ENCODE data around the gene STRN4. TPM values are rescaled to one million over a fixed set of nuclear protein-coding genes. Genes with fewer than 3 reads are reported as not detected.

STRN4 gene
- total and polyA plus RNA-seq, 2 donors (not counting 1 experiment from before 2014, with no cell fraction given), result 111 to 112 TPM

GRCh38 chr19:46720503-46721239, 25.6 kb downstream of the STRN4 start:
- POLR2A ChIA-PET, result interaction anchor here (0.6 kb wide), 1 partner anchor 12 kb away, joined by 13 read pairs; no protein-coding TSS in a partner anchor
- Histone ChIP-seq H4K20me1 (ENCODE audit: control insufficient read depth, insufficient read depth, low read length, poor library complexity, severe bottlenecking) (peaks cover 10% of the 10 kb centered on the region), H2AFZ (ENCODE audit: insufficient read depth, low read depth, low read length, poor library complexity, severe bottlenecking) (no peak overlapping the region), H3K36me3 (replicated peaks in 1 of 2; ENCODE audit: control extremely low read depth in 1 of 2, control insufficient read depth in 1 of 2, extremely low read depth in 1 of 2, insufficient read depth in 2 of 2, low read length in 1 of 2) (peaks cover 0 to 51% of the 10 kb centered on the region in 2 experiments), H3K9ac (ENCODE audit: low read length) (no peak overlapping the region), H3K4me1 (ENCODE audit: control insufficient read depth in 2 of 2, insufficient read depth in 2 of 2, low read length in 2 of 2) (peaks cover 61 to 67% of the 10 kb centered on the region in 2 donors), H3K27me3 (replicated peaks in 1 of 4; ENCODE audit: control extremely low read depth in 1 of 4, control insufficient read depth in 3 of 4, insufficient read depth in 4 of 4, low read length in 3 of 4) (no peaks in the 10 kb centered on the region), H3K4me2 (replicated peaks; ENCODE audit: low read depth, low read length, poor library complexity, severe bottlenecking) (peak overlapping the region; percentile 94), H3K27ac (ENCODE audit: low read length in 2 of 2) (peak overlapping the region; percentile 89 to 92), H3K79me2 (ENCODE audit: control insufficient read depth, insufficient read depth, low read length) (peaks cover 57% of the 10 kb centered on the region), H3K9me3 (ENCODE audit: control extremely low read depth in 1 of 3, control insufficient read depth in 2 of 3, insufficient read depth in 1 of 3, low read length in 2 of 3) (no peaks in the 10 kb centered on the region), H3K4me3 (ENCODE audit: control extremely low read depth in 1 of 5, extremely low read depth in 1 of 5, insufficient read depth in 1 of 5, low read depth in 2 of 5, low read length in 4 of 5) (no peak overlapping the region)
- Mint-ChIP-seq H3K27ac (peak overlapping the region; percentile 95), H3K9me3 (ENCODE audit: insufficient read depth) (no peaks in the 10 kb centered on the region), H3K4me3 (peak overlapping the region; percentile 45), H3K27me3 (no peaks in the 10 kb centered on the region), H3K4me1 (peaks cover 62% of the 10 kb centered on the region)
- no peak for DNase-seq
- WGBS (ENCODE audit: insufficient coverage), result 92% methylated on average over 21 of the region's 22 CpGs
- intact Hi-C loops (cut with micrococcal nuclease), result no loop called here
- CTCF ChIA-PET, result interaction anchor here (0.6 to 14.9 kb wide), 3 partner anchors 8 to 834 kb away, joined by 3 to 353 read pairs (median 22); partner anchors contain the start of gene IRF2BP1
- ATAC-seq (ENCODE audit: low read depth), result no peak
- TF ChIP-seq EZH2 (IDR thresholded peaks at IDR 0.05; ENCODE audit: borderline replicate concordance, insufficient read depth, low read depth, low read length, poor library complexity, severe bottlenecking) (no peak), CTCF (IDR thresholded peaks at IDR 0.05) (no peak)
